H9 (cell line): ENCODE results near the gene IDI2. TPM values are rescaled to one million over a fixed set of nuclear protein-coding genes. Genes with fewer than 3 reads are reported as not detected.

Experiments
- DNase-seq: peaks from one replicate; pipeline ENCODE4 v3.0.0-alpha.2; 2017
- H2AFZ ChIP-seq: one replicate; pipeline ENCODE4 v1.6.1; 2013; ENCODE audit warnings: mild to moderate bottlenecking, low read length, control low read depth, moderate library complexity
- H2AK5ac ChIP-seq: 2 replicates; pipeline ENCODE4 v1.6.1; 2013; ENCODE audit warnings: low read length, control low read depth, mixed read lengths; ENCODE audit not compliant: insufficient read length
- H2BK120ac ChIP-seq: one replicate; pipeline ENCODE4 v1.6.1; 2013; ENCODE audit warnings: low read depth, mild to moderate bottlenecking, low read length, control low read depth, inconsistent platforms; ENCODE audit not compliant: poor library complexity, severe bottlenecking
- H2BK12ac ChIP-seq: 2 replicates; pipeline ENCODE4 v1.6.1; 2013; ENCODE audit warnings: low read length, control low read depth, mixed read lengths, low read depth; ENCODE audit not compliant: insufficient read length
- H2BK15ac ChIP-seq: 2 replicates; pipeline ENCODE4 v1.6.1; 2013; ENCODE audit warnings: low read depth, low read length, control low read depth
- H2BK20ac ChIP-seq: one replicate; pipeline ENCODE4 v1.6.1; 2013; ENCODE audit warnings: low read depth, mild to moderate bottlenecking, low read length, control low read depth, inconsistent platforms; ENCODE audit not compliant: poor library complexity, severe bottlenecking
- H2BK5ac ChIP-seq: 2 replicates; pipeline ENCODE4 v1.6.1; 2013; ENCODE audit warnings: low read length, control low read depth, mixed read lengths; ENCODE audit not compliant: insufficient read length
- H3K14ac ChIP-seq: 2 replicates; pipeline ENCODE4 v1.6.1; 2013; ENCODE audit warnings: low read length, control low read depth; ENCODE audit not compliant: insufficient read depth
- H3K18ac ChIP-seq: 2 replicates; pipeline ENCODE4 v1.6.1; 2013; ENCODE audit warnings: low read depth, mild to moderate bottlenecking, mixed read lengths, low read length, control low read depth; ENCODE audit not compliant: insufficient read length
- H3K23ac ChIP-seq: 2 replicates; pipeline ENCODE4 v1.6.1; 2013; ENCODE audit warnings: low read length, control low read depth, mixed read lengths, low read depth; ENCODE audit not compliant: insufficient read length
- H3K23me2 ChIP-seq: 2 replicates; pipeline ENCODE4 v1.6.1; 2013; ENCODE audit warnings: low read depth, mild to moderate bottlenecking, mixed read lengths, low read length, control low read depth; ENCODE audit not compliant: insufficient read length, poor library complexity, severe bottlenecking
- H3K27ac ChIP-seq: 2 replicates; pipeline ENCODE4 v1.5.1; 2013; ENCODE audit warnings: low read length, control low read depth, mixed read lengths, low read depth; ENCODE audit not compliant: insufficient read length
- H3K27me3 ChIP-seq: 2 replicates; pipeline ENCODE4 v1.6.1; 2013; ENCODE audit warnings: low read length, control low read depth, inconsistent platforms; ENCODE audit not compliant: insufficient read depth
- H3K4ac ChIP-seq: 2 replicates; pipeline ENCODE4 v1.6.1; 2013; ENCODE audit warnings: low read depth, mild to moderate bottlenecking, control low read depth, inconsistent platforms, low read length, moderate library complexity
- H3K4me1 ChIP-seq: 2 replicates; pipeline ENCODE4 v1.6.1; 2013; ENCODE audit warnings: low read length, control low read depth, inconsistent platforms; ENCODE audit not compliant: insufficient read depth
- H3K4me2 ChIP-seq: 2 replicates; pipeline ENCODE4 v1.6.1; 2013; ENCODE audit warnings: low read length, control low read depth, mixed read lengths; ENCODE audit not compliant: insufficient read length, insufficient read depth
- H3K56ac ChIP-seq: 2 replicates; pipeline ENCODE4 v1.6.1; 2013; ENCODE audit warnings: low read depth, mild to moderate bottlenecking, mixed read lengths, low read length, control low read depth; ENCODE audit not compliant: insufficient read length
- H3K79me1 ChIP-seq: 2 replicates; pipeline ENCODE4 v1.6.1; 2013; ENCODE audit warnings: low read depth, mild to moderate bottlenecking, moderate library complexity, low read length, control low read depth, inconsistent platforms; ENCODE audit not compliant: insufficient read depth, poor library complexity, severe bottlenecking
- H3K79me2 ChIP-seq: 2 replicates; pipeline ENCODE4 v1.6.1; 2013; ENCODE audit warnings: low read length, control low read depth, inconsistent platforms; ENCODE audit not compliant: insufficient read depth
- H3K9ac ChIP-seq: 2 replicates; pipeline ENCODE4 v1.6.1; 2013; ENCODE audit warnings: low read length, control low read depth, mixed read lengths; ENCODE audit not compliant: insufficient read length; ENCODE audit errors: extremely low read depth
- H3K9me3 ChIP-seq: one replicate; pipeline ENCODE4 v1.6.1; 2013; ENCODE audit warnings: low read depth, low read length, inconsistent platforms; ENCODE audit not compliant: control insufficient read depth
- H3T11ph ChIP-seq: one replicate; pipeline ENCODE4 v1.6.1; 2013; ENCODE audit warnings: mild to moderate bottlenecking, low read length, control low read depth, inconsistent platforms
- H4K20me1 ChIP-seq: one replicate; pipeline ENCODE4 v1.6.1; 2013; ENCODE audit not compliant: control insufficient read depth, insufficient read length, insufficient read depth
- H4K5ac ChIP-seq: 2 replicates; pipeline ENCODE4 v1.6.1; 2013; ENCODE audit warnings: low read depth, mild to moderate bottlenecking, mixed read lengths, low read length, control low read depth; ENCODE audit not compliant: insufficient read length
- H4K8ac ChIP-seq: replicated peaks from 2 replicates; pipeline ENCODE4 v1.6.1; 2013; ENCODE audit warnings: low read length, control low read depth, mixed read lengths, low read depth; ENCODE audit not compliant: insufficient read length
- H4K91ac ChIP-seq: 2 replicates; pipeline ENCODE4 v1.6.1; 2013; ENCODE audit warnings: low read depth, mild to moderate bottlenecking, moderate library complexity, mixed read lengths, low read length, control low read depth; ENCODE audit not compliant: insufficient read length
- H3K27ac Mint-ChIP-seq, 3 experiments: 2 replicates in 2 of 3; 3 replicates in 1 of 3; pipeline ENCODE4 v1.8.0; 2020 to 2021; ENCODE audit warnings: mixed read lengths in 3 of 3, mild to moderate bottlenecking in 1 of 3, moderate library complexity in 1 of 3
- H3K27me3 Mint-ChIP-seq: 2 replicates; pipeline ENCODE4 v1.8.0; 2021; ENCODE audit warnings: low read depth, mild to moderate bottlenecking, moderate library complexity, mixed read lengths
- H3K36me3 Mint-ChIP-seq, 3 experiments: 2 replicates in 2 of 3; 3 replicates in 1 of 3; pipeline ENCODE4 v1.8.0; 2020 to 2021; ENCODE audit warnings: low read depth in 3 of 3, mixed read lengths in 3 of 3; ENCODE audit not compliant: insufficient read depth in 1 of 3
- H3K4me1 Mint-ChIP-seq, 2 experiments: 2 replicates each; pipeline ENCODE4 v1.8.0; 2020; ENCODE audit warnings: mixed read lengths in 2 of 2
- H3K4me3 Mint-ChIP-seq, 2 experiments: 2 replicates in 1 of 2; 3 replicates in 1 of 2; pipeline ENCODE4 v1.8.0; 2020 to 2021; ENCODE audit warnings: mild to moderate bottlenecking in 2 of 2, mixed read lengths in 2 of 2, moderate library complexity in 1 of 2
- H3K9me3 Mint-ChIP-seq, 2 experiments: 2 replicates in 1 of 2; 3 replicates in 1 of 2; pipeline ENCODE4 v1.8.0; 2020; ENCODE audit warnings: mild to moderate bottlenecking in 2 of 2, mixed read lengths in 2 of 2, moderate library complexity in 1 of 2
- CTCF ChIP-seq: fragments of 200-600 bp; sonication (generic); conservative IDR thresholded peaks from 3 replicates; pipeline ENCODE4 v1.8.0; 2021; ENCODE audit warnings: antibody characterized with exemption, mild to moderate bottlenecking
- WGBS: extraction: QIAGEN DNeasy Blood & Tissue Kit; methylation state at CpG from one replicate; pipeline ENCODE4 v1.1.7; 2013; ENCODE audit warnings: missing lambda C conversion rate, low lambda C conversion rate, mixed read lengths; ENCODE audit not compliant: insufficient read length; ENCODE audit errors: extremely low coverage; 5-methylcytosine and 5-hydroxymethylcytosine counted together
- total RNA-seq: library from RNA; stranded (reverse); gene quantifications from 2 replicates; pipeline ENCODE4 v1.2.1, GENCODE V29; 2021

IDI2 gene
- total RNA-seq, 1 experiment from 2014 or later = not detected

GRCh38 chr10:996031-996430, 29.6 kb downstream of the IDI2 start:
- no CpG with 5 or more reads among the region's 12 CpGs for WGBS
- H3K14ac ChIP-seq = no peak overlapping the region
- peaks cover 9% of the 10 kb centered on the region; the same call in 1 of the 2 replicates for H3K79me2 ChIP-seq
- H3K18ac ChIP-seq = no peak overlapping the region
- peak overlapping the region in 1 of 2 experiments; percentile 40; a peak in 2 of 5 replicates for H3K4me3 Mint-ChIP-seq
- H3K27ac ChIP-seq = no peak overlapping the region
- H4K5ac ChIP-seq = no peak overlapping the region
- no peaks in the 10 kb centered on the region for H3K4me1 ChIP-seq
- no peak overlapping the region for H3K56ac ChIP-seq
- no peak overlapping the region for H4K91ac ChIP-seq
- no peaks in the 10 kb centered on the region for H3K23me2 ChIP-seq
- H3T11ph ChIP-seq = no peak overlapping the region
- no peak overlapping the region for H2BK15ac ChIP-seq
- no peak for TF ChIP-seq CTCF
- H2BK12ac ChIP-seq = no peak overlapping the region
- H4K20me1 ChIP-seq = peaks cover under 1% of the 10 kb centered on the region
- H3K4me1 Mint-ChIP-seq = no peaks in the 10 kb centered on the region; a peak in 1 of 4 replicates
- no peak overlapping the region for H2BK120ac ChIP-seq
- H3K79me1 ChIP-seq = peaks cover 16% of the 10 kb centered on the region
- H3K23ac ChIP-seq = no peak overlapping the region
- H2BK20ac ChIP-seq = no peak overlapping the region
- H3K9me3 Mint-ChIP-seq = no peaks in the 10 kb centered on the region; a peak in 1 of 5 replicates
- H3K36me3 Mint-ChIP-seq = peaks cover 76 to 92% (median 90%) of the 10 kb centered on the region in 3 experiments
- H3K9ac ChIP-seq = no peak overlapping the region
- H4K8ac ChIP-seq = no peak overlapping the region
- no peaks in the 10 kb centered on the region for H3K27me3 ChIP-seq
- no peaks in the 10 kb centered on the region for H3K27me3 Mint-ChIP-seq
- H3K4me2 ChIP-seq = no peak overlapping the region
- no peak overlapping the region for H2AK5ac ChIP-seq
- DNase-seq = no peak
- no peaks in the 10 kb centered on the region for H3K9me3 ChIP-seq
- H2AFZ ChIP-seq = no peak overlapping the region
- no peak overlapping the region for H3K4ac ChIP-seq
- no peak overlapping the region; a peak in 1 of 7 replicates for H3K27ac Mint-ChIP-seq
- no peak overlapping the region for H2BK5ac ChIP-seq
